GM12878 (cell line): ENCODE results near the gene CPA2. TPM values are rescaled to one million over a fixed set of nuclear protein-coding genes. Genes with fewer than 3 reads are reported as not detected.

ENCODE experiments used
- ATAC-seq: fragments of 200-7000 bp; cut with Tn5 transposase; 3 replicates; pipeline ENCODE4 v1.9.1; 2020; ENCODE audit warnings: mild to moderate bottlenecking, moderate library complexity
- BruUV-seq: library from RNA; stranded (reverse); fragments of 400-500 nt; replicated peaks from 2 replicates; lab custom pipeline; 2021; lab: Mats Ljungman, UMichigan
- CTCF ChIA-PET: fragments of 300-600 bp; sonication (Branson Sonifier 250); formaldehyde crosslinking; extraction: SDS; loops from one replicate; lab custom pipeline; 2021; ENCODE audit warnings: inconsistent platforms; lab: Yijun Ruan, JAX
- POLR2A ChIA-PET: fragments of 350-600 bp; formaldehyde crosslinking; extraction: SDS; loops from one replicate; lab custom pipeline; 2021; ENCODE audit warnings: inconsistent platforms; lab: Charles Lee
- RAD21 ChIA-PET: fragments of 300-600 bp; sonication (Branson Sonifier 250); formaldehyde crosslinking; loops from one replicate; lab custom pipeline; 2023; ENCODE audit warnings: antibody characterized with exemption; ENCODE audit not compliant: unreplicated experiment; lab: Charles Lee
- SMC1A ChIA-PET: fragments of 300-600 bp; sonication (Branson Sonifier 250); formaldehyde crosslinking; loops from one replicate; lab custom pipeline; 2023; ENCODE audit not compliant: unreplicated experiment, uncharacterized antibody; lab: Charles Lee
- DNase-seq: peaks from one replicate; pipeline ENCODE4 v3.0.0-alpha.2; 2011; ENCODE audit warnings: low read depth, low spot score
- FAIRE-seq: peaks from 3 replicates; lab custom pipeline; 2011; peaks lifted over from hg19 to GRCh38; lab: Jason Lieb, UNC
- H2AFZ ChIP-seq: 2 replicates; pipeline ENCODE4 v1.6.0; 2011; ENCODE audit warnings: low read depth, low read length, control low read depth; ENCODE audit not compliant: control insufficient read depth
- H3K27ac ChIP-seq: 2 replicates; pipeline ENCODE4 v1.5.1; 2011; ENCODE audit warnings: control low read depth; ENCODE audit not compliant: control insufficient read depth, insufficient read depth
- H3K27me3 ChIP-seq, 2 experiments: replicated peaks in 1 of 2; 2 replicates each; pipeline versions ENCODE4 v1.6.0 to v1.6.1; 2011; ENCODE audit warnings: low read length in 1 of 2; ENCODE audit not compliant: control insufficient read depth in 2 of 2, insufficient read depth in 2 of 2
- H3K36me3 ChIP-seq, 2 experiments: 2 replicates each; pipeline ENCODE4 v1.5.1; 2011; ENCODE audit warnings: low read length in 1 of 2; ENCODE audit not compliant: control insufficient read depth in 2 of 2, insufficient read depth in 2 of 2
- H3K4me1 ChIP-seq: 2 replicates; pipeline ENCODE4 v1.6.1; 2011; ENCODE audit warnings: mild to moderate bottlenecking, low read length, moderate library complexity, mixed read lengths; ENCODE audit not compliant: control insufficient read depth, insufficient read depth
- H3K4me2 ChIP-seq: 2 replicates; pipeline ENCODE4 v1.6.0; 2011; ENCODE audit warnings: control low read depth; ENCODE audit not compliant: control insufficient read depth, insufficient read depth
- H3K4me3 ChIP-seq: fragments of 200-600 bp; sonication (generic); 2 replicates; pipeline ENCODE4 v1.5.1; 2016
- H3K79me2 ChIP-seq: 2 replicates; pipeline ENCODE4 v1.6.0; 2011; ENCODE audit warnings: low read length; ENCODE audit not compliant: control insufficient read depth, insufficient read depth
- H3K9ac ChIP-seq: 2 replicates; pipeline ENCODE4 v1.8.0; 2011; ENCODE audit warnings: low read length, control low read depth, mixed read lengths; ENCODE audit not compliant: control insufficient read depth, insufficient read depth
- H3K9me3 ChIP-seq: replicated peaks from 3 replicates; pipeline ENCODE4 v1.5.1; 2011; ENCODE audit warnings: mild to moderate bottlenecking, low read length; ENCODE audit not compliant: control insufficient read depth, insufficient read depth
- H4K20me1 ChIP-seq: 2 replicates; pipeline ENCODE4 v1.6.0; 2011; ENCODE audit not compliant: control insufficient read depth, insufficient read depth
- ASH2L ChIP-seq: fragments of 300-600, 200-600 bp; sonication (generic); IDR thresholded peaks from 2 replicates; pipeline ENCODE4 v1.6.1; 2017; ENCODE audit warnings: low read depth, mild to moderate bottlenecking, borderline replicate concordance
- ATF2 ChIP-seq: IDR thresholded peaks from 2 replicates; pipeline ENCODE4 v1.6.1; 2012; ENCODE audit warnings: low read length, inconsistent platforms
- ATF7 ChIP-seq: fragments of 450-650 bp; IDR thresholded peaks from 2 replicates; pipeline ENCODE4 v1.6.1; 2016; ENCODE audit warnings: low read depth, mild to moderate bottlenecking
- CREM ChIP-seq: IDR thresholded peaks from 2 replicates; pipeline ENCODE4 v1.6.1; 2014; ENCODE audit warnings: antibody characterized with exemption, low read depth
- HCFC1 ChIP-seq: fragments of 150-350 bp; IDR thresholded peaks from 2 replicates; pipeline ENCODE4 v1.6.1; 2014; ENCODE audit warnings: low read length
- PRDM15 ChIP-seq: fragments of 450-650 bp; formaldehyde crosslinking; IDR thresholded peaks from 2 replicates; pipeline ENCODE4 v1.4.0; 2020; ENCODE audit warnings: mild to moderate bottlenecking, moderate library complexity
- SMC3 ChIP-seq: IDR thresholded peaks from 2 replicates; pipeline ENCODE4 v1.6.1; 2011; ENCODE audit warnings: low read length, improper control_type of control experiment, borderline replicate concordance
- SRF ChIP-seq, 2 experiments: IDR thresholded peaks; 2 replicates each; pipeline ENCODE4 v1.6.1; 2011; ENCODE audit warnings: low read depth in 2 of 2, low read length in 2 of 2, mild to moderate bottlenecking in 1 of 2, moderate library complexity in 1 of 2
- ZNF217 ChIP-seq: fragments of 450-650 bp; IDR thresholded peaks from 2 replicates; pipeline ENCODE4 v1.6.1; 2017; ENCODE audit warnings: antibody characterized with exemption, mild to moderate bottlenecking
- WGBS: methylation state at CpG from one replicate; pipeline ENCODE4 v1.1.6; 2016; ENCODE audit warnings: low lambda C conversion rate; ENCODE audit not compliant: insufficient replicate concordance, insufficient coverage; ENCODE audit errors: missing lambda C conversion rate; 5-methylcytosine and 5-hydroxymethylcytosine counted together
- in situ Hi-C: fragments of 300-500 bp; cut with MboI; formaldehyde crosslinking; loops from 9 replicates; pipeline ENCODE4 v1.14.3; 2018; ENCODE audit warnings: mixed read lengths
- intact Hi-C: fragments of 100-400 bp; cut with micrococcal nuclease; formaldehyde crosslinking; loops from one replicate; pipeline ENCODE4 v1.14.2; 2022; ENCODE audit not compliant: unreplicated experiment
- polyA plus RNA-seq, 11 experiments: library from polyadenylated mRNA; depleted of rRNA in 4 of 11; unstranded in 6 of 11; stranded (reverse) in 5 of 11; fragments of >200 nt; fragmentation: Nextera tagmentation in 4 of 11; fragmentation: Illumina TruSeq in 1 of 11; extraction: Ambion mirVana in 4 of 11; extraction: Trizol in 1 of 11; gene quantifications; 1 replicate in 1 of 11; 2 replicates in 10 of 11; pipeline versions ENCODE4 v1.2.1 to v1.2.3, GENCODE V29; 2011 to 2016; ENCODE audit warnings: inconsistent platforms in 2 of 11, missing spikeins in 2 of 11, low read depth in 1 of 11
- total RNA-seq, 4 experiments: library from RNA; depleted of rRNA in 3 of 4; stranded (reverse); fragments of >200 nt in 3 of 4; fragmentation: Illumina TruSeq in 1 of 4; extraction: Trizol in 1 of 4; gene quantifications; 2 replicates each; pipeline versions ENCODE4 v1.2.1 to v1.2.3, GENCODE V29; 2013 to 2021

The CPA2 gene
- total and polyA plus RNA-seq, 10 of the 15 experiments (the other 5 are each of a cell fraction or from before 2014, with no cell fraction given): 0.04 to 1.9 TPM; not detected in 8

GRCh38 chr7:130279906-130280305 is 13.2 kb downstream of the CPA2 start (continued):
- no peak for TF ChIP-seq PRDM15 (CRISPR knock-in tag)
- no peak for TF ChIP-seq SMC3
- TF ChIP-seq HCFC1: no peak
- no peak for TF ChIP-seq ASH2L
- TF ChIP-seq, all 136 proteins: peak for 0

GRCh38 chr7:130281260-130281659 is 14.6 kb downstream of the CPA2 start:
- no peak for FAIRE-seq
- H3K4me2 ChIP-seq: no peak overlapping the region
- RAD21 ChIA-PET: no interaction called here
- H2AFZ ChIP-seq: no peak overlapping the region
- TF ChIP-seq CREM: no peak
- TF ChIP-seq ZNF217: no peak
- TF ChIP-seq ATF7: no peak
- no peak for TF ChIP-seq SRF (IDR thresholded peaks at IDR 0.05; ENCODE audit: low read depth in 2 of 2, low read length in 2 of 2)
- no peak for TF ChIP-seq ATF2
- TF ChIP-seq, all 136 proteins: peak for 0
- Histone ChIP-seq H3K9ac (no peak overlapping the region), H3K4me1 (no peaks in the 10 kb centered on the region), H3K4me3 (no peak overlapping the region), H3K27me3 (0 out of 4 replicates have a peak, but pooled peaks cover 0 to 1% of the 10 kb centered on the region in 2 experiments), H3K27ac (no peak overlapping the region), H3K36me3 (no peaks in the 10 kb centered on the region), H3K9me3 (no peaks in the 10 kb centered on the region), H4K20me1 (no peaks in the 10 kb centered on the region), H3K79me2 (no peaks in the 10 kb centered on the region)
- DNase-seq: no peak
- intact Hi-C loops: no loop called here
- CTCF ChIA-PET: interaction anchor here (0.7 kb wide), 1 partner anchor 551 kb away, joined by 3 read pairs; no protein-coding TSS in a partner anchor
- in situ Hi-C loops: no loop called here
- no TSS peak for BruUV-seq
- POLR2A ChIA-PET: no interaction called here
- WGBS: 92% methylated on average over 1 of the region's 1 CpG
- SMC1A ChIA-PET: interaction anchor here (1.0 to 1.4 kb wide), 3 partner anchors 12 to 218 kb away, joined by 3 to 4 read pairs (median 4); partner anchors contain the start of gene CPA4
- ATAC-seq: no peak
